PFSK-1 (cell line): ENCODE data around the gene CGB1.

Experiments
- FOXP2 ChIP-seq: optimal IDR thresholded peaks from 2 replicates; pipeline ENCODE3; 2011; ENCODE audit warnings: borderline replicate concordance, control low read depth, inconsistent platforms; ENCODE audit not compliant: insufficient read depth; ENCODE audit errors: extremely low read length, extremely low read depth
- POLR2AphosphoS5 ChIP-seq: IDR thresholded peaks from 2 replicates; pipeline ENCODE4 v1.6.1; 2012; ENCODE audit warnings: low read depth, mild to moderate bottlenecking, control low read depth, low read length, moderate library complexity
- SIN3A ChIP-seq: IDR thresholded peaks from 2 replicates; pipeline ENCODE4 v1.6.1; 2012; ENCODE audit warnings: mild to moderate bottlenecking, low read length, moderate library complexity, borderline replicate concordance; ENCODE audit not compliant: insufficient read depth
- TAF1 ChIP-seq: IDR thresholded peaks from 2 replicates; pipeline ENCODE4 v1.6.1; 2012; ENCODE audit warnings: low read length, control low read depth, borderline replicate concordance; ENCODE audit not compliant: insufficient read depth
- TF ChIP-seq, protein P1 (sequence below), 2 experiments: IDR thresholded peaks; 2 replicates each; pipeline versions ENCODE4 v1.6.1 to v1.8.0; 2011 to 2012; ENCODE audit warnings: low read depth in 2 of 2, low read length in 2 of 2, control low read depth in 1 of 2, inconsistent platforms in 1 of 2, mild to moderate bottlenecking in 1 of 2, moderate library complexity in 1 of 2; ENCODE audit not compliant: insufficient read depth in 1 of 2

The CGB1 gene

GRCh38 chr19:49020931-49021895, 15.5 kb downstream of the CGB1 start:
- TF ChIP-seq POLR2AphosphoS5 (no peak), SIN3A (no peak), FOXP2 (no peak), TAF1 (peak; percentile 32; the same call in 1 of the 2 replicates)
- TF ChIP-seq, protein P1, sequence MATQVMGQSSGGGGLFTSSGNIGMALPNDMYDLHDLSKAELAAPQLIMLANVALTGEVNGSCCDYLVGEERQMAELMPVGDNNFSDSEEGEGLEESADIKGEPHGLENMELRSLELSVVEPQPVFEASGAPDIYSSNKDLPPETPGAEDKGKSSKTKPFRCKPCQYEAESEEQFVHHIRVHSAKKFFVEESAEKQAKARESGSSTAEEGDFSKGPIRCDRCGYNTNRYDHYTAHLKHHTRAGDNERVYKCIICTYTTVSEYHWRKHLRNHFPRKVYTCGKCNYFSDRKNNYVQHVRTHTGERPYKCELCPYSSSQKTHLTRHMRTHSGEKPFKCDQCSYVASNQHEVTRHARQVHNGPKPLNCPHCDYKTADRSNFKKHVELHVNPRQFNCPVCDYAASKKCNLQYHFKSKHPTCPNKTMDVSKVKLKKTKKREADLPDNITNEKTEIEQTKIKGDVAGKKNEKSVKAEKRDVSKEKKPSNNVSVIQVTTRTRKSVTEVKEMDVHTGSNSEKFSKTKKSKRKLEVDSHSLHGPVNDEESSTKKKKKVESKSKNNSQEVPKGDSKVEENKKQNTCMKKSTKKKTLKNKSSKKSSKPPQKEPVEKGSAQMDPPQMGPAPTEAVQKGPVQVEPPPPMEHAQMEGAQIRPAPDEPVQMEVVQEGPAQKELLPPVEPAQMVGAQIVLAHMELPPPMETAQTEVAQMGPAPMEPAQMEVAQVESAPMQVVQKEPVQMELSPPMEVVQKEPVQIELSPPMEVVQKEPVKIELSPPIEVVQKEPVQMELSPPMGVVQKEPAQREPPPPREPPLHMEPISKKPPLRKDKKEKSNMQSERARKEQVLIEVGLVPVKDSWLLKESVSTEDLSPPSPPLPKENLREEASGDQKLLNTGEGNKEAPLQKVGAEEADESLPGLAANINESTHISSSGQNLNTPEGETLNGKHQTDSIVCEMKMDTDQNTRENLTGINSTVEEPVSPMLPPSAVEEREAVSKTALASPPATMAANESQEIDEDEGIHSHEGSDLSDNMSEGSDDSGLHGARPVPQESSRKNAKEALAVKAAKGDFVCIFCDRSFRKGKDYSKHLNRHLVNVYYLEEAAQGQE (IDR thresholded peaks at IDR 0.05; ENCODE audit: insufficient read depth in 1 of 2, low read depth in 2 of 2, low read length in 2 of 2) = no peak

- TF ChIP-seq FOXP2 (no peak), TAF1 (no peak), SIN3A (no peak), POLR2AphosphoS5 (no peak)
- TF ChIP-seq, protein P1 (IDR thresholded peaks at IDR 0.05; ENCODE audit: insufficient read depth in 1 of 2, low read depth in 2 of 2, low read length in 2 of 2) = no peak
These were observed 16.4 kb downstream of the CGB1 start for GRCh38 chr19:49020342-49020741.

DNA sequence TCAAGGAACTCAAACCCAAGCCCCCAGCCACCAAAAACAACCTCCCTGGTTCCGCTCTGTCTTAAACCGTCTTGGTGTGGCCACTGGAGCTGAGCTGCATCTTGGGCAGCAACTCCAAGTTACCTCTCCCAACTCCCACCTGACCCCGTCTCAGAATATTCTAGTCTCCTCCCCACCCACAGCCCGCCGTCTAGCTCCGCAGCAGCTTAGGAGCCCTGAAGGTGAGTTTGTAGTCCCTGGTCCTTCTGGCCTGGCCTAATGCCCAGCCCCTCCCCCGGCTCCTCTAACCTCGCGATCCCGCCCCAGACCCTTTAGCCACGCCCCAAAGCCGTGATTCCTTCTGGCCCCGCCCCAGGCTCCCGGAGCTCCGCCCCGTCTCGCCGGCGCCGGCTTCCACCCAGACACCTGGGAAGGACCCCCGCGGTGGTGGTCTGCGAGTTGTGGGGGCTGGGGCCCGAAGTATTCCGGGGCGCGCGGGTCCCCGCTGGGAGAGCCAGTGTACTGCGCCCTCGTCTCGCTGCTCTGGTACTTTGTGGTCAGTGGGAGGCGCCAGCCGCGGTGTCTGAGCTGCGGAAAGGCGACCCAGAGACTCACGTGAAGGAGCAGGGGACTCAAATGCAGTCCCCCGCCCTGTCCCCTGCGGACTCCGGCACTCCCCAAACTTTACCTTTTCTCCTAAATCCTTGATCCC, 17.3 kb downstream of the CGB1 start:
- TF ChIP-seq FOXP2 (no peak), SIN3A (no peak), TAF1 (no peak), POLR2AphosphoS5 (no peak)

DNA sequence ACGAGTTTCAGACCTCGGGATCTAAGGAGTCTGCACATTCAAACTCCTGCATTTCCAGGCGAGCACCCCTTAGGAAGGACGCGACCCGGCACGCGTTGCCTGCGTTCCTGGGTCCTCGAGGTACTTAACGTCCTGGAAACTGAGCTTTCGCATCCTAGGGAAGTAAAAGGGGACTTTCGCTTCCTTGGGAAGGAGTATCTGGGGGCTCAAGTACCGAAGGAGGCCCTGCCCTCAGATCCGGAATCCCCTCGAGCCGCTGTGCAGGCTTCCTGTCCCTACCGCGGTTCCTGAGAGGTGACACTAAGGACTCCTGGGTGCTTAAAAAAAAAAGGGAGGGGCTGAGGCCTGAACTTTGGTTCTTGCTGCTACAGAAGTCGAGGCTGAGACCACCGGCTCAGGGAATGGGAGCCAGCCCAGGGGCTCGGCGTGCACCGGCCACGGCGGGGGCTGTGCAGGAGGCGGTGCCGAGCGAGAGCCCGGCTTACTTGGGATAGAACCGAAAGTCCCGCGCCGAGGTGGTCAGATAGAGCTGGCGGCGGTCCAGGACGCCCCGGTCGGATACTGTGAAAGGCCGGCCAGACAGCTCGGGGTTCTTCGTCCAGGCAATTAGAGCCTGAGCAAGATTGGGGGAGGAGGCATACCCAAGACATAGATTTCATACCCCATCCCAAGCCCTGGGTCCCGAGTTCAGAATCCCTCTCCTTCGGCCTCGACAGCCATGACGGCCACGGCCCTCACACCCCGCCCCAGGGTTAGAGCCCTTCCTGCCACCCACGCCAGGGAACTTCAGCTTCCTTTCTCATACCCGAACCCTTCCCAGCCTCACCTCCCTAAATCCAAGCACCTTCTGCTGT, 18.1 kb downstream of the CGB1 start:
- 0 out of 2 replicates have a peak, but pooled peaks have one; percentile 20 for TF ChIP-seq POLR2AphosphoS5

DNA sequence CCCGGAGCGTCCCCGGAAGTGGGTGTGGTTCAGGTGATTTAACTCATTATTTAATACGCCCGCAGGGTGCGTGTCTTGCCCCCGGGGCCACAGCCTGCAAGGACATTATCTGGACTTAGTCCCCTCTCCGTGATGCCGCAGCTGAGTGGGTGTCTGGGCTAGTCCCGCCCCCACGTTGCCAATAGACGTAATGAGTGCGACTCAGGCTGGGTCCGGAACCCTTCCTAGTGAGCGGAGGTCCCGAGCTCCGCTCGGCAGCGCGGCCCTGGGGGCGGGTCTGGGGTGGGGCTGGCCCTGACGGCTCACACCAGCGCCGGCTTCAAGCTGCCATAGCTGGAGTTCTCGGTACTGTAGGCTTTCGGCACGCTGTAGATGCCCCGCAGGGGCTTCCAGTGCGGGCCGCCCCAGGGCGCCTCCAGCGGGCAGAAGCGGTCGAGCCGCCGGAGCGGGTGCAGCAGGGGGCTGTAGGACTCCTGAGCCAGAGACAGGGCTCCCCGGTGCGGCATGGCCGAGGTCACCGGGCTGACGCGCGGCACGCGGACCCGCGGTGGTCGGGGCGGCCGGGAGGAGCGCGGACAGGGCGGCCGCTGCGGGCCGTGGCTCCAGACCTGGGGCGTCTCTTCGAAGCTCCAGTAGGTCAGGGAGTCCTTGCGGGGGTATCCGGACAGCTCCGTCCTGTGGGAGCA, 18.9 kb downstream of the CGB1 start:
- TF ChIP-seq POLR2AphosphoS5 (peak; percentile 36), SIN3A (no peak), FOXP2 (no peak)
- TF ChIP-seq, protein P1 (IDR thresholded peaks at IDR 0.05; ENCODE audit: insufficient read depth in 1 of 2, low read depth in 2 of 2, low read length in 2 of 2) = no peak
